DOHH2 (cell line): ENCODE results near the gene EPM2AIP1.

ENCODE experiments used
- H3F3A ChIP-seq: fragments of 200-600 bp; sonication (generic), shearing (Covaris generic); 2 replicates; pipeline ENCODE4 v1.6.0; 2016; ENCODE audit warnings: antibody characterized with exemption, mild to moderate bottlenecking; ENCODE audit not compliant: control insufficient read depth, insufficient read depth
- H3K27ac ChIP-seq: fragments of 200-600 bp; sonication (generic); 2 replicates; pipeline ENCODE4 v1.5.1; 2014; ENCODE audit warnings: low read depth, mild to moderate bottlenecking, low read length, moderate library complexity
- H3K27me3 ChIP-seq: fragments of 200-600 bp; sonication (generic); 2 replicates; pipeline ENCODE4 v1.6.1; 2014; ENCODE audit warnings: mild to moderate bottlenecking, low read length, mixed read lengths; ENCODE audit not compliant: control insufficient read depth
- H3K36me3 ChIP-seq: fragments of 200-600 bp; sonication (generic); 2 replicates; pipeline ENCODE4 v1.6.1; 2014; ENCODE audit warnings: mild to moderate bottlenecking, low read length, moderate library complexity, mixed read lengths; ENCODE audit not compliant: control insufficient read depth
- H3K4me1 ChIP-seq: fragments of 200-600 bp; sonication (generic); 2 replicates; pipeline ENCODE4 v1.6.1; 2014; ENCODE audit warnings: mild to moderate bottlenecking, low read length, mixed read lengths; ENCODE audit not compliant: control insufficient read depth
- H3K4me2 ChIP-seq: fragments of 200-600 bp; sonication (generic); 2 replicates; pipeline ENCODE4 v1.6.0; 2014; ENCODE audit warnings: mild to moderate bottlenecking, low read length, moderate library complexity
- H3K4me3 ChIP-seq: fragments of 200-600 bp; sonication (generic); 2 replicates; pipeline ENCODE4 v1.5.1; 2014; ENCODE audit warnings: mild to moderate bottlenecking, low read length, mixed read lengths
- H3K79me2 ChIP-seq: fragments of 200-600 bp; sonication (generic); 2 replicates; pipeline ENCODE4 v1.6.1; 2014; ENCODE audit warnings: mild to moderate bottlenecking, low read length, mixed read lengths; ENCODE audit not compliant: control insufficient read depth
- H3K9me2 ChIP-seq: fragments of 200-600 bp; sonication (generic); replicated peaks from 2 replicates; pipeline ENCODE4 v1.6.1; 2014; ENCODE audit warnings: mild to moderate bottlenecking, low read length, mixed read lengths; ENCODE audit not compliant: control insufficient read depth
- H3K9me3 ChIP-seq: fragments of 200-600 bp; sonication (generic); 2 replicates; pipeline ENCODE4 v1.6.1; 2014; ENCODE audit warnings: antibody characterized with exemption, low read length, mixed read lengths; ENCODE audit not compliant: control insufficient read depth, insufficient read depth
- H4K20me1 ChIP-seq: fragments of 200-600 bp; sonication (generic); 2 replicates; pipeline ENCODE4 v1.6.0; 2014; ENCODE audit warnings: low read depth, mild to moderate bottlenecking, antibody characterized with exemption, low read length, moderate library complexity; ENCODE audit not compliant: control insufficient read depth, insufficient read depth
- EZH2phosphoT487 ChIP-seq: fragments of 200-600 bp; sonication (generic); IDR thresholded peaks from 2 replicates; pipeline ENCODE4 v1.6.1; 2017; ENCODE audit warnings: borderline replicate concordance, mild to moderate bottlenecking, antibody characterized with exemption, low read length, moderate library complexity, mixed read lengths
- TF ChIP-seq, protein P1 (sequence below): fragments of 200-600 bp; sonication (generic); IDR thresholded peaks from one replicate; pipeline ENCODE4 v1.5.1; 2014; ENCODE audit warnings: antibody characterized with exemption, mild to moderate bottlenecking, low read depth, low read length; ENCODE audit not compliant: poor library complexity, severe bottlenecking

EPM2AIP1 gene

DNA sequence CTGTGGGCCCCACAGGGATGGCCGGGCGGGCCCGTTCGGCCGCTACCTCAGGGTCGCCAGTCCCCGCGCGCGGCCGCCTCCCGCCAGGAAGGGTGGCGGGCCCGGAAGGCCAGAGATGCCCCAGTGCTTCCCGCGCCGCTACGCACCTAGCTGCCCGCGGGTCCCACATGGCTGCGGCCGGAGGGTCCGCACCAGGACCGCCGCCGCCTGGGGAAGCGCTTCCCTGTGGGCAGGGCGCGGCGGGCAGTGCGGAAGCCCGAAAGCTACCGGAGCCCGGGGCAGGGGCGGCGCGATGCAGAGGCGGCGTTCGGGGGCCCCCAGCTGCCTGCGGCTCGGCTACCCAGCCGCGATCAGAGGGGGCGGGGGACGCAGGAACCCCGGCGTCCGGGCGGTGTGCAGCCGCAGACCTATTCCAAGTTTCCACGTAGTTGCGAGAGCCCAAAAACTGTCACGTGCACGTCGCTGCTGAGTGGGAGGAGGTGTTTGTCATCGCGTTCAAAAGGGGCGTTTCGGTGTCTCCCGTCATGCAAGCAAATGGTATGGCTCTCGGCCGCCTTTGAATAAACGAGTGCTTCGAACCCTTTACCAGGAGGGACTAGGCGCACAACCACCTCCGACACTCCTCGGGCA lies 48.2 kb downstream of the EPM2AIP1 start, which contains the start of gene TRANK1:
Gene TRANK1 (minus strand): TSS at position 414 of the 630 bp plus-strand sequence. CDS start 245 bp downstream, at position 169.
- Histone ChIP-seq H3F3A (no peaks in the 10 kb centered on the region), H3K9me2 (no peaks in the 10 kb centered on the region), H3K4me3 (peak within 1 kb of the TSS; percentile 96), H3K4me2 (peak within 1 kb of the TSS; percentile 95), H3K4me1 (peaks cover 15% of the 10 kb centered on the region), H3K79me2 (peaks cover 36% of the 10 kb centered on the region), H3K36me3 (peaks cover 3% of the 10 kb centered on the region), H3K27me3 (no peaks in the 10 kb centered on the region), H3K27ac (peak within 1 kb of the TSS; percentile 54), H4K20me1 (no peaks in the 10 kb centered on the region), H3K9me3 (peaks cover 8% of the 10 kb centered on the region)
- no peak for TF ChIP-seq EZH2phosphoT487
- TF ChIP-seq, protein P1, sequence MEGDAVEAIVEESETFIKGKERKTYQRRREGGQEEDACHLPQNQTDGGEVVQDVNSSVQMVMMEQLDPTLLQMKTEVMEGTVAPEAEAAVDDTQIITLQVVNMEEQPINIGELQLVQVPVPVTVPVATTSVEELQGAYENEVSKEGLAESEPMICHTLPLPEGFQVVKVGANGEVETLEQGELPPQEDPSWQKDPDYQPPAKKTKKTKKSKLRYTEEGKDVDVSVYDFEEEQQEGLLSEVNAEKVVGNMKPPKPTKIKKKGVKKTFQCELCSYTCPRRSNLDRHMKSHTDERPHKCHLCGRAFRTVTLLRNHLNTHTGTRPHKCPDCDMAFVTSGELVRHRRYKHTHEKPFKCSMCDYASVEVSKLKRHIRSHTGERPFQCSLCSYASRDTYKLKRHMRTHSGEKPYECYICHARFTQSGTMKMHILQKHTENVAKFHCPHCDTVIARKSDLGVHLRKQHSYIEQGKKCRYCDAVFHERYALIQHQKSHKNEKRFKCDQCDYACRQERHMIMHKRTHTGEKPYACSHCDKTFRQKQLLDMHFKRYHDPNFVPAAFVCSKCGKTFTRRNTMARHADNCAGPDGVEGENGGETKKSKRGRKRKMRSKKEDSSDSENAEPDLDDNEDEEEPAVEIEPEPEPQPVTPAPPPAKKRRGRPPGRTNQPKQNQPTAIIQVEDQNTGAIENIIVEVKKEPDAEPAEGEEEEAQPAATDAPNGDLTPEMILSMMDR, result no peak

DNA sequence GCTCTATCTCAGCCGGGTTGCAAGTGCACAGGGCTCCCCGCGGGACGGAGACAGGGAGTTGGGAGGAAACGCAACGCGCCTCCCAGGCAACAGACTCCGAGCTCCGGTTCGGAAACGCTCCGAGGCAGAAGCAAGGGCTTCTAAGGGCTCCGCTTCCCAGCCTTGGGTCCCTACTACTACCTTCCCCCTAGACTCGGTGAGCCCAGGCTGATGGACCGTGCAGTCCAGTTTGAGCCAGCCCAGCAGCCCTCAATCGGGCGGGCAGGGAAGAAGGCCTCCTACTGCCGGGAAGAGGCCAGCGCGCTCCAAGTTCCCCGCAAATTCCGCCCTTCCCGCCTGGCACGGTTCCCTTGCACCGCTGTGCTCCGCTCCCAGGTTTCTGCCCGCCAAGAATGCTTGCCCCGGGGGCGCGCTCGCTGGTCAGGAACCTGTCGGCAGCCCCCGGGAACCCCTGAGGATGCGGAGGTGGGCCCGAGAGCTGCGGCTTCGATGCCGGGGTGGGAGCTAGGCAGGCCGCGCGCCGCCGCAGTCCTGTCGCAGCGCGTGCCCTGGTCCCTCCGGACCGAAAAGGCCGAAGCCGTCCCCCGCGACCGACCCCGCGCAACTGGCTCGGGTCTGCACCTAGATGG lies 48.8 kb downstream of the EPM2AIP1 start:
- no peaks in the 10 kb centered on the region for H4K20me1 ChIP-seq
- peak overlapping the region; percentile 96 for H3K4me3 ChIP-seq
- no peaks in the 10 kb centered on the region for H3K27me3 ChIP-seq
- peak overlapping the region; percentile 95 for H3K4me2 ChIP-seq
- H3K27ac ChIP-seq, result peak overlapping the region; percentile 54
- no peaks in the 10 kb centered on the region for H3K9me2 ChIP-seq
- peaks cover 40% of the 10 kb centered on the region for H3K79me2 ChIP-seq
- peaks cover 8% of the 10 kb centered on the region for H3K9me3 ChIP-seq
- H3K4me1 ChIP-seq, result peaks cover 19% of the 10 kb centered on the region
- H3F3A ChIP-seq, result no peaks in the 10 kb centered on the region
- TF ChIP-seq, protein P1, result no peak
- no peak for TF ChIP-seq EZH2phosphoT487
- peaks cover 3% of the 10 kb centered on the region for H3K36me3 ChIP-seq

DNA sequence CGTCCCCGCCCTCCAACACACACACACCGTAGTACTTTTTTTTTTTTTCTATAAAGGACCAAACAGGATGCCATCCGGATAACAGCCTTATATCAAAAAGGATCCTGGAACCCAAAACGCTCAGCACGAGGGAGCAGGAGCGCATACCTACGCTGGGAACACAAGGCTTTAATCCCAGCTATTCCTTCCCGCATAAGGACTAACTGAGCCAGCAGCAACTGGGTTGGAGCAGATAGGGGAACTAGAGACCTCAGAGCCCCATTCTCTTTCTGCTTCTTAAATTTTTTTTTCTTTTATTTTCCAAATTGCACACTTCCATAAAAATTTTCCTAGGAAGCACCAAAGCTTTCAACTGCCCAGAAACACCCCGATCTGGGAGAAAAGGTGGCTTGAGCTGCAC lies 49.3 kb downstream of the EPM2AIP1 start:
- H4K20me1 ChIP-seq, result no peaks in the 10 kb centered on the region
- H3K27ac ChIP-seq, result peak overlapping the region; percentile 54
- H3K4me3 ChIP-seq, result peak overlapping the region; percentile 96
- peaks cover 19% of the 10 kb centered on the region for H3K4me1 ChIP-seq
- H3K36me3 ChIP-seq, result peaks cover 3% of the 10 kb centered on the region
- H3K9me2 ChIP-seq, result no peaks in the 10 kb centered on the region
- H3F3A ChIP-seq, result no peaks in the 10 kb centered on the region
- H3K9me3 ChIP-seq, result peaks cover 8% of the 10 kb centered on the region
- no peaks in the 10 kb centered on the region for H3K27me3 ChIP-seq
- H3K79me2 ChIP-seq, result peaks cover 41% of the 10 kb centered on the region
- peak overlapping the region; percentile 95 for H3K4me2 ChIP-seq
- no peak for TF ChIP-seq EZH2phosphoT487
- TF ChIP-seq, protein P1, result no peak
